ENCODE measurements around the gene THAP5.

Gene THAP5

GRCh38 chr7:108586274-108586710, 16.8 kb upstream of the THAP5 start:
- H3K4me3 ChIP-seq (ENCODE audit: low read depth, low read length): no peak overlapping the region
- no peak for TF ChIP-seq CTCF (IDR thresholded peaks at IDR 0.05; ENCODE audit: insufficient read depth, low read depth, low read length, missing control alignments)
- no peak for DNase-seq (ENCODE audit: low read depth)

- no peak for DNase-seq (ENCODE audit: low read depth)
- no peak for TF ChIP-seq CTCF (IDR thresholded peaks at IDR 0.05; ENCODE audit: insufficient read depth, low read depth, low read length, missing control alignments)
- no peak overlapping the region for H3K4me3 ChIP-seq (ENCODE audit: low read depth, low read length)
These were observed 16.3 kb upstream of the THAP5 start for GRCh38 chr7:108585843-108586242.

GRCh38 chr7:108584211-108584610, 14.7 kb upstream of the THAP5 start:
- DNase-seq (ENCODE audit: low read depth): no peak
- no peak for TF ChIP-seq CTCF (IDR thresholded peaks at IDR 0.05; ENCODE audit: insufficient read depth, low read depth, low read length, missing control alignments)
- H3K4me3 ChIP-seq (ENCODE audit: low read depth, low read length): no peak overlapping the region

- H3K4me3 ChIP-seq (ENCODE audit: low read depth, low read length): no peak overlapping the region
- TF ChIP-seq CTCF (IDR thresholded peaks at IDR 0.05; ENCODE audit: insufficient read depth, low read depth, low read length, missing control alignments): no peak
- no peak for DNase-seq (ENCODE audit: low read depth)
These were observed 12.4 kb upstream of the THAP5 start for GRCh38 chr7:108581655-108582491.

GRCh38 chr7:108580298-108580697, 10.8 kb upstream of the THAP5 start:
- no peak for TF ChIP-seq CTCF (IDR thresholded peaks at IDR 0.05; ENCODE audit: insufficient read depth, low read depth, low read length, missing control alignments)
- no peak overlapping the region for H3K4me3 ChIP-seq (ENCODE audit: low read depth, low read length)
- DNase-seq (ENCODE audit: low read depth): no peak

GRCh38 chr7:108578937-108579336, 9.4 kb upstream of the THAP5 start:
- DNase-seq (ENCODE audit: low read depth): no peak
- no peak for TF ChIP-seq CTCF (IDR thresholded peaks at IDR 0.05; ENCODE audit: insufficient read depth, low read depth, low read length, missing control alignments)
- H3K4me3 ChIP-seq (ENCODE audit: low read depth, low read length): no peak overlapping the region

- no peak for DNase-seq (ENCODE audit: low read depth)
- no peak for TF ChIP-seq CTCF (IDR thresholded peaks at IDR 0.05; ENCODE audit: insufficient read depth, low read depth, low read length, missing control alignments)
- H3K4me3 ChIP-seq (ENCODE audit: low read depth, low read length): no peak overlapping the region
These were observed 6.6 kb upstream of the THAP5 start for GRCh38 chr7:108576116-108576515.
